ENCODE data around the gene TEX12.
A peak's percentile ranks its signal among the peaks of the same experiment; 100 is the strongest.
"Not testable (repeated sequence)": the region's sequence is repeated elsewhere in the genome, so short reads cannot be mapped to it uniquely, and the experiment has no call there.

Gene TEX12

DNA sequence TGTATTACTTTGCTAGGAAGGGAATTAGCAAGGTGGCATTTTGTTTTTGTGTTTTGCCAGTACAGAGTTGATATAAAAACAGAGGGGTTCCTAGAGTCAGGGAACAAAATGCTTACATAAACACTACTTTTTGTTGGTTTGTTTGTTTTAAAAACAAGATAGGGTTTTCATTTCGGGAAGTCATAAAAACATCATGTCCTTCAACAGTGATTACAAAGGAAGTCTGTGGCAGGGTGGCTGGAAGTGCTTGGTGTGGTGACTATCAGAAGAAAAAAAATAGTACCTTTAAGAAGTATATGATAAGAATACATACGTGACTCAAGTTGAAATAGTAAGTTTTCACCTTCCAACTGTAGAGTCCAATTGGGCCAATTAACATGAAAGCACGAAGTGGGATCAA is 2.1 kb upstream of the TEX12 start:
- no peak for DNase-seq

DNA sequence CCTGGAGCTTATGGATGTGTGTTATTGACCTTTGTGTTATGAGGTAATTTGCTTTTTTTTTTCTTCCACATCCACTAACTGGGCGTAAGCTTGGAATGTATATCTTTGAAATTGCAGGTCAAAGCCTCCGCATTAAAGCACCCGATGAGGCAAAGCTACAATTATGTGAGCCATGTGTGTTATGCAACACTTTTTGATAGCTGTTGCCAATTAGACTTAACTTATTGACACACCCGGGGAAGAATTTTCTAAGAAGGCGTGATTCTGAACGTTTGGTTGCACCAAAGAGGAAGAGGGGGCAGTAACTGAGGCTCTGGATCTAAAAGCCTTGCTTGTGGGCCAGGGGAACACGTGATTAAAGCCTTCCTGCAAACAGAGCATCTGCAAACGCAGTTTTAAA is 610 bp upstream of the TEX12 start:
- no peak for DNase-seq

DNA sequence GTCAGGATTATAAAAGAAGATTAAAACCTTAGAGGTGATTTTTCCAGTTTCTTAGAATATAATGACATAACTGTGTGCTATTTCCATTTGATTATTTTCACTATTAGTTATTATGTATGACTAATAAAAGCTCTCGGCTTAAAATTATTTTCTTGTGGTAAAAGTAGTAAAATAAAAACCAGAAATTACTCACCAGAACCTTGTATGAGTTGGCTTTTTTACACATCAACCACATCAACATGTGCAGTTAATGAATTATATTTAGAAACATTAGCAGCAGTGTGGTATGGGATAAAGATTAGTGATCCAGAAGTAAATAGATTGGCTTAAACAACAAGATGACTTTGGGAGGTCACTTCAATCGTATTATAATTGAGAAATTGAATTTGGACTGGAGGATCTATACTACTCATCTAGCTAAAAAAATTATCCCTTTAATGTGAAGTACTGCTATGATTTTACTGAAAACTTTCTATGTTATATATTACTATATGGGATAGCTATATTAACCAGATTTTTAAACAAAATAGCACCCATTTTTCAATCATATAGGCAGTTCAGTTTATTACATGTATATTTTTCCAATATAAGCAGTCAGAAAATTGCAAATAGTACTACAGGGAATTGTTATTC is 5.3 kb downstream of the TEX12 start:
- no peak for DNase-seq

DNA sequence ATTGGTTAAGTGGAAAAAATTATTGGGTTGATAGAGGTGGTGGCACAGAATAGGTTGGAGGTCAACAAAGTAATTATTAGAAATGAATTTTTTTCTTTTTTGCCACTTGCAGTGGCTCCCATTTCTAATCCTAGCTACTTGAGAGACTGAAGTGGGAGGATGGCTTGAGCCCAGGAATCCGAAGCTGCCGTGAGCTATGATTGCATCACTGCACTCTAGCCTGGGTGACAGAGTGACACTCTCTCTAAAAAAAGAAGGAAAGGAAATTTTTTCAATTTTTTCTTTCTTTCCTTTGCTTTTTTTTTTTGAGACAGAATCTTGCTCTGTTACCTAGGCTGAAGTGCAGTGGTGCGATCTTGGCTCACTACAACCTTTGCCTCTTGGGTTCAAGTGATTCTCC is 6.0 kb downstream of the TEX12 start:
- no peak for DNase-seq

DNA sequence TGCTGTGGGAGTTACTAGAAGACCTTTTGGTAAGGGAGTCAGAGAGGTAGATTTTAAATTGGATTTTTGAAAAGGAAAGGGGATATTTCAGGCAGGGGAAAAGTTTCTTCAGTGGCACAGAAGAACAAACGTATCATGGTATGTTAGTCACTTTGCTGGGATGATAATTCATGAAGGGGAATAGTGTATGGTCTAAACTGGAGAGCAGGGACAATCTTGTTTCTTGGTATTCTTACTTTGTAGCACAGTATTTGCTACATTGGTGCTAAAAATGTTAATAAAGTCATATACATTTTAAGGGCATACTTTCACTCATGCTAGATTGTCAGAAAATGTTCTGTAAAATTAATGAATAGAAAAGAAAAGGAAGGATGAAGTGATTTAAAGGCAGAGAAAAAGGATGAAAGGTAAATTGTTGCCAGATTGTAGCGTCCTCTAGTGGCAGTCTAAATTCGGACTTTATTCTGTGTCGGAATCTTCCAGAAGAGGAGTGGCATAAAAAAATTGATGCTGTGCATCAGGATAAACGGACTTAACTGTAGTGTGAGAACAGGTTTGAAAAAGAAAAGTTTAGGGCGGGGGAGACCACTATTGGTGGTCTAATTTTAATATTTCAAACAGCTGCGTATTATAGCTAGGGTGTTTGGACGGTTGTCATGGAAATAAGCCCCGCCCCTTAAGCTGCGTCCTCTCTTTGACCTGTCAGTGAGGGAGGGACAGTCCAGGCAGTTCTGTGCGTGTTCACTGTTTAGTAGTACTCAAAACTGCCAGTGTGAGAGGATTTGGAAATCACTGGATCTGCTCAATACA is 7.8 kb downstream of the TEX12 start, which contains the start of gene BCO2:
BCO2 (plus strand) TSS at position 724 of the 810 bp plus-strand sequence. CDS start 90 bp downstream, outside the sequence.
- peak; percentile 70 for DNase-seq

DNA sequence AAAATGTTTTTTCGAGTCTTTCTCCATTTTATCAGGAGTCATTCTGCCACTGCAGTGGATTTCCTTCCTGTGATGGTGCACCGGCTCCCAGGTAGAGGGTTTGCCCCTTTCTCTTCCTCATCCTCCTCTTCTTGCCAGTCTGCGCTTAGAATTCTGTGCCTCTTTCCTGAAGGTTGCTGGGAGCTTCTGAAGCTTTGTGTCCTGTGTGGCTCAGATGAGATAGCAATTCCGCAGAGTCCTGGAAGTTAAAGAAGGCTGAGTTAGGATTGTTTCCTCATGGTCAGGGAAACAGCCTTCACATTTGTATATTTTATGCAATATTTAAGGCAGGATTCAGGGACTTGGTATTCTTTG is 8.4 kb downstream of the TEX12 start:
- DNase-seq = no peak

DNA sequence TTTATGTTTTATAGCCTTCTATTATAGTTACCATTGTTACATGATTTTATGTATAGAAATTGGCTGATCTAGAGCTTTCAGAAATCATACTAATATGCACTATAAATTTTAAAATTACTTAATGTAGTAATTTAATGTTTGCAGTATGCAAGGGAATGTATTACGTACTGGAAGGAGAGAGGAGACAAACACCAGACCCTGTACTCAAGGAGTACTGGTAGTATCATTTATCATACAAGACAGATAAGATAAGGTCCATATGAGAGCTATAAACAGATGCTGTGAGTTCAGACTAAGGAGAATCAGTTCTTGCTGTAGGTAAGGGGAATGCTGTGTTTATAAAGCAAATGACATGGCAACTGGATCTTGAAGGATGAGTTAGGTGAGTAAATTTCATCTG is 8.9 kb downstream of the TEX12 start:
- no peak for DNase-seq

DNA sequence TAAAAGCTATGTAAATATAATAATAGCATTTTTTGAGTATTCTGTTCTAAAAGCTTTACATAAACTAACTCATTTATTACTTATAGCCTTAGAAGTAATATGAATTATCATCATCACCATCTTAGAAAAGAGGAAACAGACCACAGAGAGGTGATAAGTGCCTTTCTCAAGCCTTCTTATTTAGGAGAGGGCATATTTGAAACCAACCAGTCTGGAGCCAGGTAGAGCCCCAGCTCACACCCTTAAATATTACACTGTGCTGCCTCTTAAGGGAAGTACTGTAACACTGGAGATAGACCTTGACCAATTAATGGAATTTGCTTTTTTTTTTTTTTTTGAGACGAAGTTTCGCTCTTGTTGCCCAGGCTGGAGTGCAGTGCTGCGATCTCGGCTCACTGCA is 10.4 kb downstream of the TEX12 start:
- no peak for DNase-seq

DNA sequence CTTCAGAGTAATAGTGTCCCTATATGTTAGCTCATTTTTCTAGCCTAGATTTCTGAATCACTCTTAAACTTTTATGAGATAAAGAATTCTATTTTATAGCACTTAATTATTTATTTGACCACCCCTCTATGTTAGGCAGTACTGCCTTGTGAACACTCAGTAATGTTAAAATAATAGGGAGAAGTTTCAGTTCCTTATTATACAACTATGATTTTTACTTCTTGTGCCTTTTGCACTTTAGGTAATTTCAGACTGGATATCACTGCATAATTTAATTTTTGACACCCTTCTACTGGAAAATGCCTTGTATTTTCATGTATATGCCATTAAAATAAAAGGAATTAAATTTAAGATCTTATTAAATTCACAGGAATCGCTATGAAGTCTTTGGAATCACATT is 11.3 kb downstream of the TEX12 start:
- no peak for DNase-seq

DNA sequence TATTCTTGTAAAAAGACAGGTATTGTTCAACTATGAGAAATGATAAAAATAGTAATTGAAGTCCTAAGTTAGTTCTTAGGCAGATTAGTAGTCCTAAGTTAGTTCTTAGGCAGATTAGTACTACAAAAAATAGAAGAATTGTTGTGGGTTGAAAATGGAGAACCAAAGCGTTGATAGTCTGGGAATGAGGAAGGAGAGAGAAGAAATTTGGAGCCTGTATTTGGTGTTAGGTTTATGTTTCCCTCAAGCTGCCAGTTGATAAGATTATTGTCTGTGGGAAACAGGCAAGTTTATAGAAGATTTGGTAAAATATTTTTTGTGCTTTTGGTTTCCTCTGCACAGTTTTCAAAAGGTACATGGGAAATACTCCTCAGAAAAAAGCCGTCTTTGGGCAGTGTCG is 11.8 kb downstream of the TEX12 start:
- DNase-seq = no peak

DNA sequence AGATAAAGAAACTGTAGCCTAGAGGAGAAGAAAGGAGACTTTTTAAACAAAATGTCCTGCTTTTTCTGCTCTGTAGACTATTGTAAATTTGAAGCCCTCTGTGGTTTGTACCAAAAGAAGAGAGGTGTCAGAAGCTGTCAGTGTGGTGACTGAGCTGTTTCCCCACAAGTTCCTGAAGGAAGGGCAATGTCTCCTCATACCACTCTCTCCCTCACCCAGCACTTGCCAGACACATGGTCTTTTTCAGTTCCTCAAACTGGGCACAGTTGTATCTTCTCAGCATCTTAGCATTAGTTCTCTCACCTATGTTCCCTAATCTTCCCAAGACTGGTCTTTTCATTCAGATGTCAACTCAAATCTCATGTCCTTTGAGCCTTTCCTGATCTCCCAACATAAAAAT is 12.4 kb downstream of the TEX12 start:
- DNase-seq = no peak

DNA sequence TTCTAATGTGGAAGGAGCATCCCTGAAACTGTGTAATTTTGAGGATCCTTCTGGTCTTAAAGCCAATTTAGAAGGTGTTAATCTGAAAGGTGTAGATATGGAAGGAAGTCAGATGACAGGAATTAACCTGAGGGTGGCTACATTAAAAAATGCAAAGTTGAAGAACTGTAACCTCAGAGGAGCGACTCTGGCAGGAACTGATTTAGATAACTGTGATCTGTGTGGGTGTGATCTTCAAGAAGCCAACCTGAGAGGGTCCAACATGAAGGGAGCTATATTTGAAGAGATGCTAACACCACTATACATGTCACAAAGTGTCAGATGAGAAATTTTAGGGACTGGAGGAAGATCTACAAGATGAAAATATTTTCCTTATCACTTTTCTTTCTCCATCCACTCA is 15.7 kb downstream of the TEX12 start:
- DNase-seq = no peak

DNA sequence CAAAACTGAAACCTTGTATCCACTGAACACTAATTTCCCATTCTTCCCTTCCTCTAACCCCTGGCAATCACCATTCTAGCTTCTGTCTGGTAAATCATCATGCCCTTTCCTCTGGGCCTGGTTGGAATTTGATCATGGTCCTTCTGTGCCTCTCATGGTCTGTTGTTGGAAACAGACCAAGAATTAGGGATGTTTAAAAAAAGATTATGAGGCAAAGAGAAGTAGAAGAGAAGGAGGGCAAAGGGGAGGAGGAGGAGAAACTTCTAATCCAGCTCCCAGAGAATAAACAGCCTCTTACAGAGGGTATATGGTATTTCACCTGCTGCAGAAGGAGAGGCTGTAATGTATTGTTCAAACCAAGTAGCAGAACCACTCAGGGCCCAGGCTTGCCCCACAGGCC is 18.7 kb downstream of the TEX12 start:
- DNase-seq = no peak

DNA sequence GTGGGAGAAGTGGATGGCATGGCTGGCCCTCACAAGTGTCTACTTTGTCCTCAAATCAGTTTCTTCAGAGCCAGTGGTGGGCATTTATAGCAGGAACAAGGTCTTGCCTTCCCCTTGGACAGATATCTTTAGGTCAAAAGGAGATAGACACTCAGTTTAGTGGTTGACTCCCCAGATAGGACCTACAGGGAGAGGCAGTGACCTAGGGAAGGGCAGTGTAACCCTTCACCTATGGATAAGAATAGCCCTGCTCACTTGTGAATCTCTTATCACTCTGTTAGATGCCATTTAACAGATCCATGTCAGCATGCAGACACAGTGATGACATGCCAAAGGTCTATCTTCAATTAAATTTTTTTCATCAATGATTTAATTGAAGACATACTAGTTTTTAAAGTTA is 19.1 kb downstream of the TEX12 start:
- no peak for DNase-seq

DNA sequence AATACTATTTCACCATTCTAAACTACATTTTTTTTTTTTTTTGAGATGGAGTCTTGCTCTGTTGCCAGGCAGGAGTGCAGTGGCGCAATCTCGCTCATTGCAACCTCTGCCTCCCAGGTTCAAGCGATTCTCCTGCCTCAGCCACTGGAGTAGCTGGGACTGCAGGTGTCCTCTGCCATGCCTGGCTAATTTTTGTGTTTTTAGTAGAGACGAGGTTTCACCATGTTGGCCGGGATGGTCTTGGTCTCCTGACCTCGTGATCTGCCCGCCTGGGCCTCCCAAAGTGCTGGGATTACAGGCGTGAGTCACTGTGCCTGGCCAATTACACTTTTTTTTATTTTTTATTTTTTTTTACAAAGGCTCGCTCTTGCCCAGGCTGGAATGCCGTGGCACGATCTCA is 27.9 kb downstream of the TEX12 start:
- DNase-seq = not testable (repeated sequence)

DNA sequence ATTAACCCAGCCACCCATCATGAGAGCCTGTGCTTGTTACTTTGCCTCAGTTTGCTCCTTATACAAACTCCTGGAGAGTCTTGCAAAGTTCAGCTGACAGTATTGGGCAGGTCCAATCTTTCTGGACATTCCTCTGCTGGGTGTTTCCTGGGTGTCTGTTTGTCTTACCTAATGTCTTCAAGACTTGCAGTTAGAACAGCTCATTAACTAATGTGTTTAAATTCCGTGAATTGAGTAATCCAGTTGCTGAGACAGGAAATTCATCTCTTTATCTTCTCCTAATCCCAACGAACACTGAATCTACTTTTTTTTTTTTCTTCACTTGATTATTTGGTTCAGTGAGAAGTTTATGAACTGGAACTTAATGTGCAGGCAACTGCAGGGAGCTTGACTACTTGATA is 28.8 kb downstream of the TEX12 start:
- no peak for DNase-seq

DNA sequence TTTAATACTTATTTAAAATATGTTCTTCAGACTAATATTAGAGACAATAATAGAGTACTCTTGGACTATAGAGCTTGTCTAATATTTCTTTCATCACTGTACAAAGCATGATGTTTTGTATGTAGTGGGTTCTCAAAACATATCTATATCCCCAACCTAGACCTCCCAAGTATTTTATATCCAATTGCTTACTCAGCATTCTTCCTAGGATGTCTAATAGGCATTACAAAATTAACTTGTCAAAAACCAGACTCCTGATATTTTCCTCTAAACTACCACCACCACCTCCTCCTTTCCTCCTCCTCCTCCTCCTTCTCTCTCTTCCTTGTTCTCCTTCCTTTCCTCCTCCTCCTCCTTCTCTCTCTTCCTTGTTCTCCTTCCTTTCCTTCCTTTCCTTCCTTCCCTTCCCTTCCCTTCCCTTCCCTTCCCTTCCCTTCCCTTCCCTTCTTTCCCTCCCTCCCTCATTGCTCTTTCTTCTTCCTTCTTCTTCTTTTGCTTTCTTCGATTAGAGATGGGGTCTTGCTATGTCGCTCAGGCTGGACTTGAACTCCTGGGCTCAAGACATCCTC is 29.4 kb downstream of the TEX12 start:
- DNase-seq = no peak

DNA sequence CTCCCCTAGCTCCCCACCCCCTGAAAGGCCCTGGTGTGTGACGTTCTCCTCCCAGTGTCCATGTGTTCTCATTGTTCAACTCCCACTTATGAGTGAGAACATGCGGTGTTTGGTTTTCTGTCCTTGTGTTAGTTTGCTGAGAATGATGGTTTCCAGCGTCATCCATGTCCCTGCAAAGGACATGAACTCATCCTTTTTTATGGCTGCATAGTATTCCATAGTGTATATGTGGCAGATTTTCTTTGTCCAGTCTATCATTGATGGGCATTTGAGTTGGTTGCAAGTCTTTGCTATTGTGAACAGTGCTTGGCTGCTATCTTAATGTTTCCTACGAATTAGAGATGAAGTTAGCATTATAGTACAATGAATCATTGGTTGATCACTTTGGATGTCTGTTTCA is 31.9 kb downstream of the TEX12 start:
- not testable (repeated sequence) for DNase-seq

DNA sequence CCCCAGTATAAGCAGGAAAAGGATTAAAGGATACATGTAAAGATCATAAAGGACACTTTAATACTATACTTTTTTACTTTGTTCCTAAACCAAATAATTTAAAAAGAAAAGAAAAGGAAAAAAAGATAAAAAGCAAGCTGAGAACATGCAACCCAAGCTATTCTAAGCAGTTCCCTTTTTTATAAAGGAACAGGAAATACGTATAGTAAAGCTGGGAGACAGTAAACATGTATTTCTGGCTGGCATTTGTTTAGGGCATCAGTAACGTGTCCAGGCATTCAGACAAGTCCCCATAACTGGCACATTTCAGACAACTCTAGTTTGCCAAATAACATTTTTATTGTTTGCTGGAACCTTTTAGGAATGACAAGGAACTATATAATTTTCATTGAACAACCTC is 33.1 kb downstream of the TEX12 start:
- DNase-seq = no peak

DNA sequence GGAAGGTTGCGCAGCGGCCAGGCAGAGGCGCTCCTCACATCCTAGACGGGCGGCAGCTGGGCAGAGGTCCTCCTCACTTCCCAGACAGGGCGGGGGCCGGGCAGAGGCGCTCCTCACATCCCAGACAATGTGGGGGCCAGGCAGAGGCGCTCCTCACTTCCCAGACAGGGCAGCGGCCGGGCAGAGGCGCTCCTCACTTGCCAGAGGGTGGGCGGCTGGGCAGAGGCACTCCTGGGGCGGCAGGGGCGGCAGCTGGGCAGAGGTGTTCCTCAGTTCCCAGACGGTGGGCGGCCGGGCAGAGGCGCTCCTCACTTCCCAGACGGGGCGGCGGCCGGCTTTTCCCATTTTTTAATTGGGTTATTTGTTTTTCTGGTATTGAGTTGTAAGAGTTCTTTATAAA is 38.9 kb downstream of the TEX12 start:
- no peak for DNase-seq

DNA sequence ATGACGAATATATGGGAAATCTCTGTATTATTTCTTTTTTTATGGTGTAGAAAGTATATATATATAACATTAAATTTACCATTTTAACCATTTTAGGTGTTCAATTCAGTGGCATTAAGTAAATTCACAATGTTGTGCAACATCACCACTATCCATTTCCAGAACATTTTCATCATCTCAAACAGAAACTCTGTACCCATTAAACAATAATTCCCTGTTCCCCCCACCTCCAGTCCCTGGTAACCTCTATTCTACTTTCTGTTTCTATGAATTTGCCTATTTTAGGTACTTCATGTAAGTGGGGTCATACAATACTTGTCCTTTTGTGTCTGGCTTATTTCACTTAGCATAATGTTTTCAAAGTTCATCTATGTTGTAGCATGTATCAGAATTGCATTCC is 43.7 kb downstream of the TEX12 start:
- no peak for DNase-seq

DNA sequence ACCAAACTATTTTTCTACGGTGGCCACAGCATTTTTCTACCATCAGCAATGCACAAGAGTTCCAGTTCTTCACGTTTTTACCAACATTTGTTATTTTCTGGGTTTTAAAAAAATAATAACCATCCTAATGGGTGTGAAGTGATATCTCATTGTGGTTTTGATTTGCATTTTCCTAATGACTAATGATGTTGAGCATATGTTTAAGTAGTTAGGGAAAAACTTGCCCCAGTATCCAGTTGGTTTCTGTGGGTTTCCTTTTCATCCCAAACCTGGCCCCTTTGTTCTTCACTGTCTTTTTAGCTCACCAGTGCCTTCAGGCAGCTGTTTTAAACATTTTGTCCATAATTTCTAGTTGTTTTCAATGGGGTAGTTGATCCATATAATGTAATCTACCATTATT is 44.4 kb downstream of the TEX12 start:
- DNase-seq = no peak

DNA sequence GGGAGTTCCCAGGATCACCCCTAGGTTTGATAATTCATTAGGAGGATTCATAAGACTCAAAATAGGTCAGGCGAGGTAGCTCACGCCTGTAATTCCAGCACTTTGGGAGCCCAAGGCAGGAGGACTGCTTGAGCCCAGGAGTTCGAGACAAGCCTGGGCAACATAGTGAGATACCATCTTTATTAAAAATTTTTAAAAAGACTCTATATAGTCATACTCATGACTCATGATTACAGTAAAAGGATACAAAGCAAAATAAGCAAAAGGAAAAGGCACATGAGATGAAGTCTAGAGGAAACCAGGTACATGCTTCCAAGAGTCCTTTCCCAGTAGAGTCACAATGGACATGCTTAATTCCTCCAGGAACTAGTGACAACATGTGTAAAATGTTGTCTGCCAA is 45.1 kb downstream of the TEX12 start:
- DNase-seq = no peak

DNA sequence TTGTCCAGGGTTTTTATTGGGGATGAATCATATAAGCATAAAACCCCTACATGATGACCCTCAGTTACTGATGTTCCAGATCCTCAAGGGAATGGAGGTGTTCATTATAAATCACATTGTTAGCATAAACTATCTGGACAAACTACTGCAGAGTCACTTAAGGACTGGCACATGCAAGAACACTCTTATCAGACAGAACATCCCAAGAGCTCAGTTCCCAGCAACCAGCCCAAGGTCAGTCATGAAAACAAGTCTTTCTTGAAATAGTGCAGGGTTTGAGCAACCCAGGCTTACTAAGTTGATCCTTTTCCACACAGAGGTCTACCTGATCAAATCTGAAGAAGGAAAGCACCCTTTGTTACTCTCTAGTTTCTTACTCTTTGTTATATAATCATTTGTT is 45.5 kb downstream of the TEX12 start:
- no peak for DNase-seq

DNA sequence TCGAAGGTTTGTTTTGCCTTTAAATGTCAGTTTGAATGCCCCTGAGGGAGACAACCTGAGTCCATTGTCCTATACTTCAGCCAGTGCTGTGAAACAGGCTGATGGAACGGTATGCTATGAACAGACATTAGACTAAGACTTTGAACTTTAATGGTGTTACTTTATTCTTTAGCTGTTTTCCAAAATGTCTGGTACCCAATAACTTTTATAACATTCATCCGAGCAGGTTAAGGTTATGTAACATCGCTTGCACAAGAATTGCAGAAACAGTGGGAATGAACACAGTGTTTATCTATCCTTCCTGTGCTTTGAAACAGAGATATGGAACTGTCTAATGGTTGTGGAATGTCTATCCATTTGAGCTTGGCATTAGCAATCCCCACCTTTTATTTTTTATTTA is 46.6 kb downstream of the TEX12 start:
- DNase-seq = no peak
